Prostate gland (tissue), 2 donors: ENCODE data around the gene IGSF22. TPM values are rescaled to one million over a fixed set of nuclear protein-coding genes. Genes with fewer than 3 reads are reported as not detected.

Source experiments
- DNase-seq: peaks from one replicate; pipeline ENCODE4 v3.0.0-alpha.2; 2019; ENCODE audit warnings: low spot score
- H3K27ac ChIP-seq, 2 donors: fragments of 200-600 bp; sonication (generic); 2 replicates each; pipeline ENCODE4 v1.5.1; 2017 to 2019
- H3K27me3 ChIP-seq: fragments of 200-600 bp; sonication (generic); replicated peaks from 2 replicates; pipeline ENCODE4 v1.5.1; 2019; ENCODE audit not compliant: insufficient read depth
- H3K36me3 ChIP-seq, 2 donors: fragments of 200-600 bp; sonication (generic); 1 replicate in 1 of 2; 2 replicates in 1 of 2; pipeline versions ENCODE4 v1.5.1 to v1.8.1; 2017 to 2019
- H3K4me1 ChIP-seq: fragments of 200-600 bp; sonication (generic); replicated peaks from 2 replicates; pipeline ENCODE4 v1.5.1; 2019
- H3K4me3 ChIP-seq, 2 donors: fragments of 200-600 bp; sonication (generic); 2 replicates each; pipeline ENCODE4 v1.5.1; 2017 to 2019
- H3K9me3 ChIP-seq: fragments of 200-600 bp; sonication (generic); 2 replicates; pipeline ENCODE4 v1.5.1; 2017
- POLR2A ChIP-seq: fragments of 450-650 bp; IDR thresholded peaks from one replicate; pipeline ENCODE4 v1.6.1; 2016; ENCODE audit warnings: antibody characterized with exemption, mild to moderate bottlenecking
- POLR2AphosphoS5 ChIP-seq: sonication (generic); formaldehyde crosslinking; IDR thresholded peaks from one replicate; pipeline ENCODE4 v1.6.1; 2017; ENCODE audit warnings: antibody characterized with exemption
- WGBS: methylation state at CpG from one replicate; pipeline ENCODE4 v1.1.5; 2018; 5-methylcytosine and 5-hydroxymethylcytosine counted together
- intact Hi-C: fragments of 100-400 bp; cut with DNase I; formaldehyde crosslinking; loops from one replicate; pipeline ENCODE4 v1.14.2; 2022
- total RNA-seq, 2 donors: library from RNA; depleted of rRNA; stranded (reverse); fragments of >200 nt; gene quantifications; one replicate each; pipeline ENCODE4 v1.1.0, GENCODE V29; 2016
- TF ChIP-seq, protein P1 (sequence below), 4 experiments: fragments of 200-600 bp in 2 of 4; fragments of 450-650 bp in 2 of 4; sonication (generic) in 2 of 4; IDR thresholded peaks; 1 replicate in 3 of 4; 2 replicates in 1 of 4; pipeline ENCODE4 v1.5.1; 2016 to 2019; ENCODE audit warnings: antibody characterized with exemption in 4 of 4, mild to moderate bottlenecking in 2 of 4, moderate library complexity in 2 of 4

Gene IGSF22
- total RNA-seq, 2 donors from 2014 or later = 0.82 to 1.1 TPM

DNA sequence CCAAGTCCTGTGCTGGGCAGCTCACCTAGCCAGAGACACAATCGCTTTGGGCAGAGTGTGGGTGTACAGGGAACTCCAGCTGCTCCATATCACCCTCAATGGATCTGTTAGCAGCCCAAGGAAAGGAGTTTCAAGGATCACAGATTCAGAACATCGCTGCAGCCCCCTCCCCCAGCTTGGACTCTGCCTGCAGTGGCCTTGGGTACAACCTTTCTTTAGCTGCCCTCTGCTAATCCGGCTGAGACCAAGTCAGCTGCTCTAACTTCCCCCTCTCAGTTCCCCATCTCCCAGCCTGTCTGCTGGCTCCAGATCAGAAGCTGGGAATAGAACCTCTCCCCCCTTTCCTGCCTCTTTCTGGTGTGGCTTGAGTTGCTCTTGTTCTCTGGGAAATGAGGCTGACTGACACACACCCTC is 26.1 kb downstream of the IGSF22 start:
- no peaks in the 10 kb centered on the region for H3K4me1 ChIP-seq
- H3K9me3 ChIP-seq = no peaks in the 10 kb centered on the region
- no peak for TF ChIP-seq POLR2AphosphoS5
- no peak for TF ChIP-seq POLR2A
- TF ChIP-seq, protein P1, sequence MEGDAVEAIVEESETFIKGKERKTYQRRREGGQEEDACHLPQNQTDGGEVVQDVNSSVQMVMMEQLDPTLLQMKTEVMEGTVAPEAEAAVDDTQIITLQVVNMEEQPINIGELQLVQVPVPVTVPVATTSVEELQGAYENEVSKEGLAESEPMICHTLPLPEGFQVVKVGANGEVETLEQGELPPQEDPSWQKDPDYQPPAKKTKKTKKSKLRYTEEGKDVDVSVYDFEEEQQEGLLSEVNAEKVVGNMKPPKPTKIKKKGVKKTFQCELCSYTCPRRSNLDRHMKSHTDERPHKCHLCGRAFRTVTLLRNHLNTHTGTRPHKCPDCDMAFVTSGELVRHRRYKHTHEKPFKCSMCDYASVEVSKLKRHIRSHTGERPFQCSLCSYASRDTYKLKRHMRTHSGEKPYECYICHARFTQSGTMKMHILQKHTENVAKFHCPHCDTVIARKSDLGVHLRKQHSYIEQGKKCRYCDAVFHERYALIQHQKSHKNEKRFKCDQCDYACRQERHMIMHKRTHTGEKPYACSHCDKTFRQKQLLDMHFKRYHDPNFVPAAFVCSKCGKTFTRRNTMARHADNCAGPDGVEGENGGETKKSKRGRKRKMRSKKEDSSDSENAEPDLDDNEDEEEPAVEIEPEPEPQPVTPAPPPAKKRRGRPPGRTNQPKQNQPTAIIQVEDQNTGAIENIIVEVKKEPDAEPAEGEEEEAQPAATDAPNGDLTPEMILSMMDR (IDR thresholded peaks at IDR 0.05) = no peak
- H3K36me3 ChIP-seq = no peaks in the 10 kb centered on the region
- no peak overlapping the region for H3K27ac ChIP-seq
- WGBS = 66% methylated on average over 3 of the region's 3 CpGs
- no peak for DNase-seq
- intact Hi-C loops = loop anchor here (5.0 kb wide), 2 partner anchors 68 to 378 kb away; partner anchors contain the start of genes GTF2H1, HPS5 and SPTY2D1
- H3K4me3 ChIP-seq = no peak overlapping the region
- no peaks in the 10 kb centered on the region for H3K27me3 ChIP-seq

DNA sequence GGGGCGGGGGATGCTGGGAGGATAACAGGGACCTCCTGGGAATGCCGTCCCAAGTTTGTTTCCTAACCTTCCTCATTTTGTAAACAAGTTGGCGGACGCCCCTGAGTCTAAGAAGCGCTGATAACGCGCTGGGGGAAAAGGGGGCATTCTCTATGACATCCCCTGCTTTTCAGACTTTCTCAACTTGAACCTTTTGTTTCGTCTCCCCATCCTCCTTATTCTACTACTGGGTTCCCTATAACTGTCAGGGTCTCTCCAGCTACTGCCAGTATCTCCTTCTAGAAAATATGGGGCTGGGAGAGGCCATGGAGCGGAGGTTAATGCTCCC is 26.8 kb downstream of the IGSF22 start:
- Histone ChIP-seq H3K9me3 (no peaks in the 10 kb centered on the region), H3K27me3 (no peaks in the 10 kb centered on the region), H3K4me1 (no peaks in the 10 kb centered on the region), H3K27ac (peak overlapping the region; percentile 75 to 79), H3K36me3 (no peaks in the 10 kb centered on the region), H3K4me3 (peak overlapping the region; percentile 90 to 97)
- TF ChIP-seq, protein P1 (IDR thresholded peaks at IDR 0.05) = no peak
- no peak for TF ChIP-seq POLR2A
- TF ChIP-seq POLR2AphosphoS5 = no peak
- no peak for DNase-seq
- 11% methylated on average over 9 of the region's 9 CpGs for WGBS
- intact Hi-C loops = loop anchor here (5.0 kb wide), 1 partner anchor 67 kb away; the partner anchor contains the start of gene SPTY2D1

DNA sequence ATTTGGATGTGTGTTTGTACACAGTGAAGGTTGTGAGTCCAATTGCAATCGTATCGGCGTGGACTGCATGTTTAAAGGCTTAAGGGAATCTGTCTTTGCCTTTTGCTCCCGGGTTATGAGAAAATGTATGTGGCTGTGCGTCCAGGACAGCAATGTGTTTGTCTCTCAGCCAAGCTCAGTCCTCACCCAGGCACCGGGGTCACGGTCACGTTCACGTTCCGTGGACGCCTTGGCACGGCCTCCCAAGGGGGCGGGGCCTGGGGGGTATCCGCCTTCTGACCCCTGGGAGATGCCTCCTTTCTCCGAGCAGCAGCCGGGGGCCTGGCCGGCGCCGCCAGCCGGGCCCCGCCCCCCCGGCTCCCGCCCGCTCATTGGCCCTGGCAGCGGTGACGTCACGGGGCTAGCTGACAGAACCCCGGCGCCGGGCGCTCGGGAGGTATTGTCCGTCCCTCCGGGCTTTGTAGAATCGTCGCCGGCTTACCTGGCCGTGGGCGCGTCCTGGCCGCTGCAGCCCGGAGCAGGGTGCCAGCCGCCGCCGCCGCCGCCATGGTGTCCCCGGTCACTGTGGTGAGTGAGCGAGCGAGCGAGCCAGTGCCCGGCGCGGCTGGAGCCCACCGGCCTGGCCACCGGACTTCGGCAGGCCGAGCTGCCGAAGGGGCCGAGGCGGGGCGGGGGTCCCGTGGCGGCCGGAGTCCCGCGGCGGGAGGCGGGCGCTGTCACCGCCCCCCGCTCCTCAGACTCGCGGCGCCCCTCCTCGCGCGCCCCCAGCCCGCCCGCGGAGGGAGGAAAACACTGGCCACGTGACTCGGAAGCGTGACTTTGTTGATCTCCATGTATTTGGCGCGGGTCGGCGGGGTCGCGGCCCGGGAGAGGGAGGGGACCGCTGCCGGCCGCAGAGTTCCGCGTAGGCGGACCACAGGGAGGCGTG is 27.4 kb downstream of the IGSF22 start, which contains the start of gene TMEM86A:
Gene TMEM86A, plus strand, starts transcription at position 439 of the 928 bp plus-strand sequence. Its CDS starts 108 bp downstream, at position 547.
- intact Hi-C loops = loop anchor here (5.0 kb wide), 1 partner anchor 66 kb away; the partner anchor contains the start of gene SPTY2D1
- WGBS = under 1% methylated on average over 68 of the region's 98 CpGs
- TF ChIP-seq, protein P1 (IDR thresholded peaks at IDR 0.05) = no peak
- peak; percentile 68 for TF ChIP-seq POLR2A
- Histone ChIP-seq H3K4me1 (no peaks in the 10 kb centered on the region), H3K27me3 (no peaks in the 10 kb centered on the region), H3K36me3 (no peaks in the 10 kb centered on the region), H3K27ac (peak within 1 kb of the TSS; percentile 75 to 79), H3K4me3 (peak within 1 kb of the TSS; percentile 90 to 97), H3K9me3 (no peaks in the 10 kb centered on the region)
- peak; percentile 89 for DNase-seq

DNA sequence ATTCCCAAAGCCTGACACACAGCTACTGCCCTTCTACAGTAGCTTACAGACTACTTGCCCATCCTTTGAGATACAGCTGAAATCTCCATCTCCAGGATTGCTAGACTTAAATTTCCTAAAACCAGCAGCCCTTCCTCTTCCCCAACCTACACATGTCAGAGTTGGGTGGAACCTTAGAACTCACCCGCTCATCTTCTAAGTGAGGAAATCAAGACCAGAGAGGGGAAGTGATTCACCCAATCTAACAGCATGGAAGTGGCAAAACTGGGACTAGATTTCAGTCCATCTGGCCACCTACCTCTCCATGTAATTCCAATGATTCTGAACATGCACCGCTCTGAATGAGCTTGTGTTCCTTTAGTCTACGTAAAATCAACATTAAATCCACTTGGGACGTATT is 28.4 kb downstream of the IGSF22 start:
- intact Hi-C loops = loop anchor here (5.0 kb wide), 1 partner anchor 65 kb away; the partner anchor contains the start of gene SPTY2D1
- no peaks in the 10 kb centered on the region for H3K9me3 ChIP-seq
- H3K4me1 ChIP-seq = peaks cover 5% of the 10 kb centered on the region
- H3K36me3 ChIP-seq = no peaks in the 10 kb centered on the region
- H3K4me3 ChIP-seq = no peak overlapping the region
- H3K27me3 ChIP-seq = no peaks in the 10 kb centered on the region
- TF ChIP-seq POLR2AphosphoS5 (no peak), POLR2A (no peak)
- TF ChIP-seq, protein P1 (IDR thresholded peaks at IDR 0.05) = no peak
- DNase-seq = no peak
- WGBS = 85% methylated on average over 4 of the region's 4 CpGs
- H3K27ac ChIP-seq = no peak overlapping the region
